ENCODE results near the gene SMTNL2.

SMTNL2 gene

GRCh38 chr17:4583206-4583605 lies 1.1 kb upstream of the SMTNL2 start:
- TF ChIP-seq, protein P1, sequence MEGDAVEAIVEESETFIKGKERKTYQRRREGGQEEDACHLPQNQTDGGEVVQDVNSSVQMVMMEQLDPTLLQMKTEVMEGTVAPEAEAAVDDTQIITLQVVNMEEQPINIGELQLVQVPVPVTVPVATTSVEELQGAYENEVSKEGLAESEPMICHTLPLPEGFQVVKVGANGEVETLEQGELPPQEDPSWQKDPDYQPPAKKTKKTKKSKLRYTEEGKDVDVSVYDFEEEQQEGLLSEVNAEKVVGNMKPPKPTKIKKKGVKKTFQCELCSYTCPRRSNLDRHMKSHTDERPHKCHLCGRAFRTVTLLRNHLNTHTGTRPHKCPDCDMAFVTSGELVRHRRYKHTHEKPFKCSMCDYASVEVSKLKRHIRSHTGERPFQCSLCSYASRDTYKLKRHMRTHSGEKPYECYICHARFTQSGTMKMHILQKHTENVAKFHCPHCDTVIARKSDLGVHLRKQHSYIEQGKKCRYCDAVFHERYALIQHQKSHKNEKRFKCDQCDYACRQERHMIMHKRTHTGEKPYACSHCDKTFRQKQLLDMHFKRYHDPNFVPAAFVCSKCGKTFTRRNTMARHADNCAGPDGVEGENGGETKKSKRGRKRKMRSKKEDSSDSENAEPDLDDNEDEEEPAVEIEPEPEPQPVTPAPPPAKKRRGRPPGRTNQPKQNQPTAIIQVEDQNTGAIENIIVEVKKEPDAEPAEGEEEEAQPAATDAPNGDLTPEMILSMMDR (IDR thresholded peaks at IDR 0.05; ENCODE audit: low read depth, low read length, missing control alignments) = no peak
- no peak overlapping the region for H3K4me3 ChIP-seq (ENCODE audit: low read depth, low read length)
- no peaks in the 10 kb centered on the region for H3K36me3 ChIP-seq (replicated peaks)
- peaks cover 50% of the 10 kb centered on the region for H3K27me3 ChIP-seq (replicated peaks)
- in situ Hi-C loops (cut with HindIII; ENCODE audit: low pct_ligation_motif_present, low sequenced_read_pairs) = no loop called here
- no peak for DNase-seq
- H3K27ac ChIP-seq = no peak overlapping the region

- TF ChIP-seq, protein P1 (IDR thresholded peaks at IDR 0.05; ENCODE audit: low read depth, low read length, missing control alignments) = peak; percentile 56
- in situ Hi-C loops (cut with HindIII; ENCODE audit: low pct_ligation_motif_present, low sequenced_read_pairs) = no loop called here
- no peak overlapping the region for H3K4me3 ChIP-seq (ENCODE audit: low read depth, low read length)
- no peak for DNase-seq
- peaks cover 50% of the 10 kb centered on the region for H3K27me3 ChIP-seq (replicated peaks)
- H3K36me3 ChIP-seq (replicated peaks) = no peaks in the 10 kb centered on the region
- no peak overlapping the region for H3K27ac ChIP-seq
Observed at GRCh38 chr17:4583782-4584100, 588 bp upstream of the SMTNL2 start.

GRCh38 chr17:4584917-4585637 lies 748 bp downstream of the SMTNL2 start:
- DNase-seq = no peak
- TF ChIP-seq, protein P1 (IDR thresholded peaks at IDR 0.05; ENCODE audit: low read depth, low read length, missing control alignments) = no peak
- Histone ChIP-seq H3K36me3 (replicated peaks) (no peaks in the 10 kb centered on the region), H3K4me3 (ENCODE audit: low read depth, low read length) (no peak overlapping the region), H3K27ac (no peak overlapping the region), H3K27me3 (replicated peaks) (peaks cover 50% of the 10 kb centered on the region)
- in situ Hi-C loops (cut with HindIII; ENCODE audit: low pct_ligation_motif_present, low sequenced_read_pairs) = no loop called here

DNA sequence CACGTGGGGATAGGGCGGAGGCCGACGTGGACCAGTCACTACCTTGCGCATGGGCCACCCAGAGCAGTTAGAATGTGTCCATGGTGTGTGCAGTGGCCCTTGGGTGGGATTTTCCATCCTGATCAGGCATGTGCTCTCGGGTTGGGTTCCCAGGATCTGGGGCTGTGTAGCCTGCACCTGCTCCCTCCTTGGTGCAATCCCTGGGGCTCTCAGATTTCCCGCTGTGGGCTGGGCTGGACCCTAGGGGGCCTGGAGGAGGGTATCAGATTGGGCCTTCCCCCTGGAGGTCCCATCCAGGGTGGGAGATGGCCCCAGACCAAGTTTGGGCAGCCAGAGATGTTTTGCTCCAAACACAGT lies 1.3 kb downstream of the SMTNL2 start:
- no peak for DNase-seq
- no peak overlapping the region for H3K27ac ChIP-seq
- H3K27me3 ChIP-seq (replicated peaks) = peaks cover 53% of the 10 kb centered on the region
- in situ Hi-C loops (cut with HindIII; ENCODE audit: low pct_ligation_motif_present, low sequenced_read_pairs) = no loop called here
- TF ChIP-seq, protein P1 (IDR thresholded peaks at IDR 0.05; ENCODE audit: low read depth, low read length, missing control alignments) = no peak
- H3K36me3 ChIP-seq (replicated peaks) = no peaks in the 10 kb centered on the region
- no peak overlapping the region for H3K4me3 ChIP-seq (ENCODE audit: low read depth, low read length)

DNA sequence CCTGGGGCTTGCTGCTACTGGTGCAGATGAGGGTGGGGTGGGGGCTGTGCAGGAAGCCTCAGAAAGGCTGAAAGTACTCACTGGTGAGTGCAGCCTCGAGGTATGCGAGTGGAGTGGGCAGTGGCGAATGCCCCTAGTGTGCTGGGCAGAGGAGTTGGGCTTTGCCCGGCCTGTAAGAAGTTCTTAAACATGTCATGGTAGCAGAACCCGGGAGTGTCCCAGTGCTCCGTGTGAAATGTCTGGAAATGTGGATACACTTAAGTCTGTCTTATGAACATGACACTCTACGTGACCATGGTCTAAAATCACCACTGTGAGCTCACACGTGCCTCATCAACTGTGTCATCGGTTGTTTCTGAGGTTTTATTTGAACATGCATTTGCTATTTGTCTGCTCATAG lies 1.7 kb downstream of the SMTNL2 start:
- Histone ChIP-seq H3K27me3 (replicated peaks) (peaks cover 53% of the 10 kb centered on the region), H3K27ac (no peak overlapping the region), H3K4me3 (ENCODE audit: low read depth, low read length) (no peak overlapping the region), H3K36me3 (replicated peaks) (no peaks in the 10 kb centered on the region)
- in situ Hi-C loops (cut with HindIII; ENCODE audit: low pct_ligation_motif_present, low sequenced_read_pairs) = no loop called here
- no peak for DNase-seq
- TF ChIP-seq, protein P1 (IDR thresholded peaks at IDR 0.05; ENCODE audit: low read depth, low read length, missing control alignments) = no peak

GRCh38 chr17:4587195-4587594 lies 2.9 kb downstream of the SMTNL2 start:
- Histone ChIP-seq H3K27me3 (replicated peaks) (peaks cover 51% of the 10 kb centered on the region), H3K36me3 (replicated peaks) (no peaks in the 10 kb centered on the region), H3K4me3 (ENCODE audit: low read depth, low read length) (no peak overlapping the region), H3K27ac (no peak overlapping the region)
- DNase-seq = no peak
- TF ChIP-seq, protein P1 (IDR thresholded peaks at IDR 0.05; ENCODE audit: low read depth, low read length, missing control alignments) = no peak
- in situ Hi-C loops (cut with HindIII; ENCODE audit: low pct_ligation_motif_present, low sequenced_read_pairs) = no loop called here
